NCI-H345 treated with DMSO at 0.1 percent for 48 hours (cell line): ENCODE data around the gene NUMBL.
"Not testable (repeated sequence)": the region's sequence is repeated elsewhere in the genome, so short reads cannot be mapped to it uniquely, and the experiment has no call there.

Experiments used
- DNase-seq: peaks from one replicate; lab custom pipeline; 2025; ENCODE audit not compliant: unreplicated experiment; lab: John Stamatoyannopoulos, UW

NUMBL gene

GRCh38 chr19:40632311-40633036 lies 58.0 kb downstream of the NUMBL start:
- no peak for DNase-seq

GRCh38 chr19:40630571-40631160 lies 59.8 kb downstream of the NUMBL start:
- DNase-seq, result no peak

GRCh38 chr19:40629346-40629745 lies 61.1 kb downstream of the NUMBL start:
- DNase-seq, result no peak

- DNase-seq, result no peak
Observed at GRCh38 chr19:40627486-40628279, 62.8 kb downstream of the NUMBL start.

- DNase-seq, result no peak
Observed at GRCh38 chr19:40626918-40627317, 63.5 kb downstream of the NUMBL start.

- DNase-seq, result no peak
Observed at GRCh38 chr19:40625406-40626120, 64.9 kb downstream of the NUMBL start.

GRCh38 chr19:40624369-40625153 lies 65.9 kb downstream of the NUMBL start:
- DNase-seq, result not testable (repeated sequence)

GRCh38 chr19:40623403-40624251 lies 66.8 kb downstream of the NUMBL start:
- DNase-seq, result peak; percentile 99

- no peak for DNase-seq
Observed at GRCh38 chr19:40622773-40623075, 67.7 kb downstream of the NUMBL start.

GRCh38 chr19:40621966-40622772 lies 68.3 kb downstream of the NUMBL start:
- DNase-seq, result no peak

- no peak for DNase-seq
Observed at GRCh38 chr19:40621283-40621682, 69.2 kb downstream of the NUMBL start.

GRCh38 chr19:40620161-40620485 lies 70.3 kb downstream of the NUMBL start:
- no peak for DNase-seq

- no peak for DNase-seq
Observed at GRCh38 chr19:40619333-40620160, 70.9 kb downstream of the NUMBL start.

- no peak for DNase-seq
Observed at GRCh38 chr19:40617961-40618360, 72.5 kb downstream of the NUMBL start.

- no peak for DNase-seq
Observed at GRCh38 chr19:40616941-40617340, 73.5 kb downstream of the NUMBL start.

- DNase-seq, result no peak
Observed at GRCh38 chr19:40616178-40616577, 74.3 kb downstream of the NUMBL start.
